HEK293 (cell line): ENCODE measurements around the gene CD74.
A peak's percentile ranks its signal among the peaks of the same experiment; 100 is the strongest.
"Not testable (repeated sequence)": the region's sequence is repeated elsewhere in the genome, so short reads cannot be mapped to it uniquely, and the experiment has no call there.

Experiments used
- CTCF ChIA-PET: fragments of 350-600 bp; formaldehyde crosslinking; extraction: SDS; loops from one replicate; lab custom pipeline; 2021; ENCODE audit warnings: antibody characterized with exemption; lab: Yijun Ruan, JAX
- POLR2A ChIA-PET: fragments of 300-600 bp; formaldehyde crosslinking; extraction: SDS; loops from one replicate; lab custom pipeline; 2020; ENCODE audit warnings: antibody characterized with exemption, inconsistent platforms; lab: Yijun Ruan, JAX
- H3K27ac ChIP-seq: fragments of 200-500 bp; sonication (Bioruptor generic); 2 replicates; pipeline ENCODE4 v1.5.1; 2014; ENCODE audit warnings: low read depth, low read length, control low read depth, inconsistent platforms; ENCODE audit errors: extremely low read depth
- H3K36me3 ChIP-seq, 2 experiments: fragments of 200-500 bp in 1 of 2; sonication (Bioruptor generic) in 1 of 2; 1 replicate in 1 of 2; 2 replicates in 1 of 2; pipeline ENCODE4 v1.5.1; 2014 to 2017; ENCODE audit warnings: inconsistent platforms in 2 of 2, low read length in 2 of 2; ENCODE audit not compliant: control insufficient read depth in 2 of 2, insufficient read depth in 1 of 2
- H3K4me1 ChIP-seq: fragments of 200-500 bp; sonication (Bioruptor generic); 2 replicates; pipeline ENCODE4 v1.5.1; 2014; ENCODE audit warnings: mild to moderate bottlenecking, low read length, inconsistent platforms; ENCODE audit not compliant: control insufficient read depth, insufficient read depth
- H3K4me3 ChIP-seq: 2 replicates; pipeline ENCODE4 v1.5.1; 2011; ENCODE audit warnings: low read depth, mild to moderate bottlenecking, control low read depth, low read length, moderate library complexity
- H3K9me3 ChIP-seq: fragments of 200-500 bp; sonication (Bioruptor generic); 2 replicates; pipeline ENCODE4 v1.5.1; 2014; ENCODE audit warnings: low read depth, low read length, inconsistent platforms; ENCODE audit not compliant: control insufficient read depth, insufficient read depth
- EGR2 ChIP-seq: fragments of 450-650 bp; formaldehyde crosslinking; IDR thresholded peaks from 2 replicates; pipeline ENCODE4 v1.5.1; 2016; ENCODE audit warnings: low read depth, missing biosample characterization, missing genetic modification characterization
- GLIS1 ChIP-seq: fragments of 450-650 bp; formaldehyde crosslinking; IDR thresholded peaks from 2 replicates; pipeline ENCODE4 v1.5.1; 2016; ENCODE audit warnings: missing biosample characterization, missing genetic modification characterization
- TCF7L2 ChIP-seq: IDR thresholded peaks from 2 replicates; pipeline ENCODE4 v1.6.1; 2011; ENCODE audit warnings: low read depth, mild to moderate bottlenecking, inconsistent platforms, low read length, moderate library complexity, borderline replicate concordance
- YY1 ChIP-seq: fragments of 450-650 bp; formaldehyde crosslinking; IDR thresholded peaks from 2 replicates; pipeline ENCODE4 v1.5.1; 2018; ENCODE audit warnings: missing biosample characterization, missing genetic modification characterization
- ZFP37 ChIP-seq: fragments of 450-650 bp; formaldehyde crosslinking; IDR thresholded peaks from 2 replicates; pipeline ENCODE4 v1.5.1; 2016; ENCODE audit warnings: missing biosample characterization, missing genetic modification characterization
- ZNF10 ChIP-seq: fragments of 450-650 bp; formaldehyde crosslinking; IDR thresholded peaks from 2 replicates; pipeline ENCODE4 v1.5.1; 2017; ENCODE audit warnings: missing biosample characterization, missing genetic modification characterization
- ZNF366 ChIP-seq: fragments of 450-650 bp; formaldehyde crosslinking; conservative IDR thresholded peaks from 2 replicates; pipeline ENCODE4 v1.5.1; 2016; ENCODE audit warnings: missing biosample characterization, missing genetic modification characterization
- ZNF558 ChIP-seq: fragments of 450-650 bp; formaldehyde crosslinking; IDR thresholded peaks from 2 replicates; pipeline ENCODE4 v1.5.1; 2016; ENCODE audit warnings: missing biosample characterization, missing genetic modification characterization
- ZNF664 ChIP-seq: fragments of 450-650 bp; formaldehyde crosslinking; IDR thresholded peaks from 2 replicates; pipeline ENCODE4 v1.5.1; 2016; ENCODE audit warnings: missing biosample characterization, missing genetic modification characterization
- ZNF707 ChIP-seq: fragments of 450-650 bp; formaldehyde crosslinking; IDR thresholded peaks from 2 replicates; pipeline ENCODE4 v1.5.1; 2016; ENCODE audit warnings: missing biosample characterization, missing genetic modification characterization
- ZNF747 ChIP-seq: fragments of 450-650 bp; formaldehyde crosslinking; IDR thresholded peaks from 2 replicates; pipeline ENCODE4 v1.5.1; 2016; ENCODE audit warnings: missing biosample characterization, missing genetic modification characterization
- ZNF843 ChIP-seq: fragments of 450-650 bp; formaldehyde crosslinking; IDR thresholded peaks from 2 replicates; pipeline ENCODE4 v1.5.1; 2016; ENCODE audit warnings: missing biosample characterization, missing genetic modification characterization
- TF ChIP-seq, protein P1 (sequence below): fragments of 450-650 bp; formaldehyde crosslinking; IDR thresholded peaks from 2 replicates; pipeline ENCODE4; 2016; ENCODE audit warnings: missing biosample characterization, missing genetic modification characterization
- TF ChIP-seq, protein P2 (sequence below): fragments of 450-650 bp; formaldehyde crosslinking; IDR thresholded peaks from 2 replicates; pipeline ENCODE4 v1.5.1; 2016; ENCODE audit warnings: missing biosample characterization, missing genetic modification characterization
- TF ChIP-seq, protein P3 (sequence below): fragments of 450-650 bp; formaldehyde crosslinking; conservative IDR thresholded peaks from 2 replicates; pipeline ENCODE4 v1.5.1; 2016; ENCODE audit warnings: low read depth, missing biosample characterization, missing genetic modification characterization
- TF ChIP-seq, protein P4 (sequence below): sonication (generic); formaldehyde crosslinking; IDR thresholded peaks from 2 replicates; pipeline ENCODE4 v1.8.1; 2022; ENCODE audit warnings: mild to moderate bottlenecking, moderate library complexity, missing genetic modification reagents

The CD74 gene

DNA sequence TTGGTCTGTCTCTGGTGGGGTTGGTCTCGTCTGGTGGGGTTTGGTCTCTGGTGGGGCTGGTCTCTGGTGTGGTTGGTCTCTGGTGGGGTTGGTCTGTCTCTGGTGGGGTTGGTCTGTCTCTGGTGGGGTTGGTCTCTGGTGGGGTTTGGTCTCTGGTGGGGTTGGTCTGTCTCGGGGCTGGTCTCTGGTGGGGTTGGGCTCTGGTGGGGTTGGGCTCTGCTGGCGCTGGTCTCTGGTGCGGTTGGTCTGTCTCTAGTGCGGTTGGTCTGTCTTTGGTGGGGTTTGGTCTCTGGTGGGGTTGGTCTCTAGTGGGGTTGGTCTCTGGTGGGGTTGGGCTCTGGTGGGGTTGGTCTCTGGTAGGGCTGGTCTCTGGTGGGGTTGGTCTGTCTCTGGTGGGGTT lies 16.3 kb upstream of the CD74 start:
- TF ChIP-seq ZNF10 (tag by site-specific recombination): no peak
- TF ChIP-seq ZNF707 (tag by site-specific recombination): no peak
- TF ChIP-seq GLIS1 (tag by site-specific recombination): no peak
- TF ChIP-seq, protein P1, sequence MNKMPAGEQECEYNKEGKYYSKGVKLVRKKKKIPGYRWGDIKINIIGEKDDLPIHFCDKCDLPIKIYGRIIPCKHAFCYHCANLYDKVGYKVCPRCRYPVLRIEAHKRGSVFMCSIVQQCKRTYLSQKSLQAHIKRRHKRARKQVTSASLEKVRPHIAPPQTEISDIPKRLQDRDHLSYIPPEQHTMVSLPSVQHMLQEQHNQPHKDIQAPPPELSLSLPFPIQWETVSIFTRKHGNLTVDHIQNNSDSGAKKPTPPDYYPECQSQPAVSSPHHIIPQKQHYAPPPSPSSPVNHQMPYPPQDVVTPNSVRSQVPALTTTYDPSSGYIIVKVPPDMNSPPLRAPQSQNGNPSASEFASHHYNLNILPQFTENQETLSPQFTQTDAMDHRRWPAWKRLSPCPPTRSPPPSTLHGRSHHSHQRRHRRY: no peak
- no peak for TF ChIP-seq ZNF664 (tag by site-specific recombination)
- TF ChIP-seq YY1 (tag by site-specific recombination): no peak
- TF ChIP-seq, protein P2, sequence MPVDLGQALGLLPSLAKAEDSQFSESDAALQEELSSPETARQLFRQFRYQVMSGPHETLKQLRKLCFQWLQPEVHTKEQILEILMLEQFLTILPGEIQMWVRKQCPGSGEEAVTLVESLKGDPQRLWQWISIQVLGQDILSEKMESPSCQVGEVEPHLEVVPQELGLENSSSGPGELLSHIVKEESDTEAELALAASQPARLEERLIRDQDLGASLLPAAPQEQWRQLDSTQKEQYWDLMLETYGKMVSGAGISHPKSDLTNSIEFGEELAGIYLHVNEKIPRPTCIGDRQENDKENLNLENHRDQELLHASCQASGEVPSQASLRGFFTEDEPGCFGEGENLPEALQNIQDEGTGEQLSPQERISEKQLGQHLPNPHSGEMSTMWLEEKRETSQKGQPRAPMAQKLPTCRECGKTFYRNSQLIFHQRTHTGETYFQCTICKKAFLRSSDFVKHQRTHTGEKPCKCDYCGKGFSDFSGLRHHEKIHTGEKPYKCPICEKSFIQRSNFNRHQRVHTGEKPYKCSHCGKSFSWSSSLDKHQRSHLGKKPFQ (tag by site-specific recombination): no peak
- no peaks in the 10 kb centered on the region for H3K4me1 ChIP-seq
- no peak overlapping the region for H3K4me3 ChIP-seq
- CTCF ChIA-PET: interaction anchor here (0.7 kb wide), 1 partner anchor 202 kb away, joined by 6 read pairs; no protein-coding TSS in a partner anchor
- no peak overlapping the region for H3K27ac ChIP-seq
- no peaks in the 10 kb centered on the region for H3K9me3 ChIP-seq
- POLR2A ChIA-PET: interaction anchor here (0.5 kb wide), 1 partner anchor 39 kb away, joined by 5 read pairs; no protein-coding TSS in a partner anchor
- no peaks in the 10 kb centered on the region for H3K36me3 ChIP-seq

DNA sequence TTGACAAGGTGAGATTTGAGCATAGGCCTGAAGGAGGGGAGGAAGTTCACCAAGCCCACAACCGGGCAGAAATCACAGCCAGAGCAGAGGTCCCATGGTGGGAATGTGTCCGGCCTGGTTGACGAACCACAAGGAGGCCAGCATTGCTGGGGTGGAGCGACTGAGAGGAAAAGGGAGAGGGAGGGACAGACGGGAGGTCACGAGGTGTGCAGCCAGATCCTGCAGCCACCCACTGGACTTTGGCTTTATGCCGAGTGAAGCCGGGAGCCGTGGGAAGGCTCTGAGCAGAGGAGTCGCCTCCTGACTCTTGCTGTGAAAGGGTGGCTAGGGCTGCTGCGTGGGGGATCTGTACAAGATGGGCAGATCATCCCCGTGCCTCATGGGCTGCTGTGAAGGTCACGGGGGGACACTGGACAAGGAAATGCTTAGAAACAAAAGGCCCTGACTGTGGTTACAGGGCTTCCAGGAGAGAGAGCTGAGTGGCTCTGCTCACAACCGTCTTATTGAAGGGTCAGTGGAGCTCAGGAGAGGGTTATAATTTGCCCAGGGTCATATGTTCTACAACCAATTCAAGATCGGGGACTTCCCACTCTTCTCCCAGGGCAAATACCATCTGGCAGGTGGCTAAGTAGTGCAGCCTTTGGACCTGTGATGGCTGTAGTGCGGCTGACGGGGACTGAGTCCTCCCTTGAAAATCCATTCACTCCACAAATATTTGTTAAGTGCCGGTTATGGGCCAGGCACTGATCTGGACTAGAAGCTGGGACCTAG lies 15.6 kb upstream of the CD74 start:
- no peaks in the 10 kb centered on the region for H3K36me3 ChIP-seq
- POLR2A ChIA-PET: interaction anchor here (0.5 kb wide), 1 partner anchor 39 kb away, joined by 5 read pairs; no protein-coding TSS in a partner anchor

DNA sequence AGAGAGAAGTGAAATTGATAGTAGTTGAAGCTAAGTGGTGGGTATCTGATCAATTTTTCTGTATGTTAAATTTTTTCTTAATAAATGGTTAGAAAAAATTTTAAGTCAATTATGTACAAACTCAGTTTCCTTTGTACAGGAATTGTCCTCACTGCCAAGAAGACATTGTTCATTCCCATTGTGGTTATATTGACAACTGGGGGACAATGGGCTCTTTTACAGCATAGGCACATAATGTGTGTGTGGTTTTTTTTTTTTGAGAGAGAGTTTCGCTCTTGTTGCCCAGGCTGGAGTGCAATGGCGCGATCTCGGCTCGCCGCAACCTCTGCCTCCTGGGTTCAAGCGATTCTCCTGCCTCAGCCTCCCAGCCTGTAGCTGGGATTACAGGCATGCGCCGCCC lies 13.5 kb upstream of the CD74 start:
- ChIA-PET CTCF (interaction anchor here (0.6 to 1.0 kb wide), 2 partner anchors 16 to 1195 kb away, joined by 3 read pairs; no protein-coding TSS in a partner anchor), POLR2A (interaction anchor here (0.7 kb wide), 1 partner anchor 814 kb away, joined by 3 read pairs; no protein-coding TSS in a partner anchor)
- not testable (repeated sequence) for H3K36me3 ChIP-seq, H3K4me1 ChIP-seq, H3K4me3 ChIP-seq, H3K27ac ChIP-seq, H3K9me3 ChIP-seq

More for the DNA sequence above, 15.6 kb upstream of the CD74 start:
- no peak overlapping the region for H3K4me3 ChIP-seq
- no peak overlapping the region for H3K27ac ChIP-seq
- no peaks in the 10 kb centered on the region for H3K4me1 ChIP-seq
- no peaks in the 10 kb centered on the region for H3K9me3 ChIP-seq
- TF ChIP-seq ZFP37 (tag by site-specific recombination) (no peak), EGR2 (peak; percentile 65)
- CTCF ChIA-PET: interaction anchor here (0.7 kb wide), 1 partner anchor 201 kb away, joined by 6 read pairs; no protein-coding TSS in a partner anchor

DNA sequence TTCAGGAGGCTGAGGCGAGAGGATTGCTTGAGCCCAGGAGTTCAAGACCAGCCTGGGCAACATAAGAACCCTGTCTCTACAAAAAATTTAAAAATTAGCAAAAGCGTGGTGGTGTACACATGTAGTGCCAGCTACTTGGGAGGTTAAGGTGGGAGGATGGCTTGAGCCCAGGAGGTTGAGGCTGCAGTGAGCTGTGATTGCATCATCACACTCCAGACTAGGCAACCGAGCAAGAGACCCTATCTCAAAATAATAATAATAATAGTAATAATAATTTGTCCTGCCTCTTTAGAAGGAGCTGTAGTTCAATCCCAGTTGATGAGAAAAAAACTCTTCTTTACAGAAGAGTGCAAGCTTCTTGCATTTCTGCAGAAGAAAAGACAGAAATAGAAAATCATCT lies 10.0 kb upstream of the CD74 start:
- Histone ChIP-seq H3K9me3 (no peaks in the 10 kb centered on the region), H3K36me3 (no peaks in the 10 kb centered on the region), H3K4me3 (no peak overlapping the region), H3K4me1 (no peaks in the 10 kb centered on the region), H3K27ac (no peak overlapping the region)
- ChIA-PET CTCF (no interaction called here), POLR2A (no interaction called here)
- TF ChIP-seq ZNF747 (tag by site-specific recombination): no peak
- TF ChIP-seq ZNF843: no peak
- TF ChIP-seq, protein P1: no peak
- TF ChIP-seq ZNF366 (tag by site-specific recombination): no peak
- no peak for TF ChIP-seq ZNF558 (tag by site-specific recombination)
- TF ChIP-seq, protein P3, sequence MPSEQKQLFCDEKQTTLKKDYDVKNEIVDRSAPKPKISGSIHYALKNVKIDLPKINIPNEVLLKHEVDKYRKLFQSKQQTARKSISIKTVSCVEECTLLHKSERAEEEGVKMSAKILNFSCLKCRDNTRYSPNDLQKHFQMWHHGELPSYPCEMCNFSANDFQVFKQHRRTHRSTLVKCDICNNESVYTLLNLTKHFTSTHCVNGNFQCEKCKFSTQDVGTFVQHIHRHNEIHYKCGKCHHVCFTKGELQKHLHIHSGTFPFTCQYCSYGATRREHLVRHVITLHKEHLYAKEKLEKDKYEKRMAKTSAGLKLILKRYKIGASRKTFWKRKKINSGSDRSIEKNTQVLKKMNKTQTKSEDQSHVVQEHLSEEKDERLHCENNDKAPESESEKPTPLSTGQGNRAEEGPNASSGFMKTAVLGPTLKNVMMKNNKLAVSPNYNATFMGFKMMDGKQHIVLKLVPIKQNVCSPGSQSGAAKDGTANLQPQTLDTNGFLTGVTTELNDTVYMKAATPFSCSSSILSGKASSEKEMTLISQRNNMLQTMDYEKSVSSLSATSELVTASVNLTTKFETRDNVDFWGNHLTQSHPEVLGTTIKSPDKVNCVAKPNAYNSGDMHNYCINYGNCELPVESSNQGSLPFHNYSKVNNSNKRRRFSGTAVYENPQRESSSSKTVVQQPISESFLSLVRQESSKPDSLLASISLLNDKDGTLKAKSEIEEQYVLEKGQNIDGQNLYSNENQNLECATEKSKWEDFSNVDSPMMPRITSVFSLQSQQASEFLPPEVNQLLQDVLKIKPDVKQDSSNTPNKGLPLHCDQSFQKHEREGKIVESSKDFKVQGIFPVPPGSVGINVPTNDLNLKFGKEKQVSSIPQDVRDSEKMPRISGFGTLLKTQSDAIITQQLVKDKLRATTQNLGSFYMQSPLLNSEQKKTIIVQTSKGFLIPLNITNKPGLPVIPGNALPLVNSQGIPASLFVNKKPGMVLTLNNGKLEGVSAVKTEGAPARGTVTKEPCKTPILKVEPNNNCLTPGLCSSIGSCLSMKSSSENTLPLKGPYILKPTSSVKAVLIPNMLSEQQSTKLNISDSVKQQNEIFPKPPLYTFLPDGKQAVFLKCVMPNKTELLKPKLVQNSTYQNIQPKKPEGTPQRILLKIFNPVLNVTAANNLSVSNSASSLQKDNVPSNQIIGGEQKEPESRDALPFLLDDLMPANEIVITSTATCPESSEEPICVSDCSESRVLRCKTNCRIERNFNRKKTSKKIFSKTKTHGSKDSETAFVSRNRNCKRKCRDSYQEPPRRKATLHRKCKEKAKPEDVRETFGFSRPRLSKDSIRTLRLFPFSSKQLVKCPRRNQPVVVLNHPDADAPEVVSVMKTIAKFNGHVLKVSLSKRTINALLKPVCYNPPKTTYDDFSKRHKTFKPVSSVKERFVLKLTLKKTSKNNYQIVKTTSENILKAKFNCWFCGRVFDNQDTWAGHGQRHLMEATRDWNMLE: no peak
- TF ChIP-seq, protein P4, sequence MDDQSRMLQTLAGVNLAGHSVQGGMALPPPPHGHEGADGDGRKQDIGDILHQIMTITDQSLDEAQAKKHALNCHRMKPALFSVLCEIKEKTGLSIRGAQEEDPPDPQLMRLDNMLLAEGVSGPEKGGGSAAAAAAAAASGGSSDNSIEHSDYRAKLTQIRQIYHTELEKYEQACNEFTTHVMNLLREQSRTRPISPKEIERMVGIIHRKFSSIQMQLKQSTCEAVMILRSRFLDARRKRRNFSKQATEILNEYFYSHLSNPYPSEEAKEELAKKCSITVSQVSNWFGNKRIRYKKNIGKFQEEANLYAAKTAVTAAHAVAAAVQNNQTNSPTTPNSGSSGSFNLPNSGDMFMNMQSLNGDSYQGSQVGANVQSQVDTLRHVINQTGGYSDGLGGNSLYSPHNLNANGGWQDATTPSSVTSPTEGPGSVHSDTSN (CRISPR knock-in tag): no peak
- TF ChIP-seq TCF7L2: no peak
